Kidney (tissue), 14 donors: Measurements from ENCODE around the gene CPA5. TPM values are rescaled to one million over a fixed set of nuclear protein-coding genes. Genes with fewer than 3 reads are reported as not detected.

ENCODE experiments used
- DNase-seq, 5 donors: peaks; one replicate each; pipeline ENCODE4 v3.0.0-alpha.2; 2013 to 2020
- FAIRE-seq: peaks from 2 replicates; lab custom pipeline; 2012; peaks lifted over from hg19 to GRCh38; lab: Jason Lieb, UNC
- H3K27ac ChIP-seq, 2 donors: one replicate each; pipeline ENCODE4 v1.7.0; 2013; ENCODE audit warnings: low read depth in 2 of 2, low read length in 2 of 2, inconsistent platforms in 1 of 2
- H3K27me3 ChIP-seq: one replicate; pipeline ENCODE4 v1.7.1; 2013; ENCODE audit warnings: low read length, inconsistent platforms; ENCODE audit not compliant: control insufficient read depth, insufficient read depth
- H3K36me3 ChIP-seq, 3 donors: one replicate each; pipeline versions ENCODE4 v1.7.0 to v1.7.1; 2013; ENCODE audit warnings: low read length in 3 of 3, control low read depth in 1 of 3, inconsistent platforms in 1 of 3; ENCODE audit not compliant: insufficient read depth in 3 of 3, control insufficient read depth in 2 of 3
- H3K4me1 ChIP-seq, 3 donors: one replicate each; pipeline versions ENCODE4 v1.7.0 to v1.7.1; 2013; ENCODE audit warnings: low read length in 3 of 3, inconsistent platforms in 1 of 3, low read depth in 1 of 3; ENCODE audit not compliant: control insufficient read depth in 2 of 3, insufficient read depth in 2 of 3
- H3K4me3 ChIP-seq, 3 donors: one replicate each; pipeline versions ENCODE4 v1.7.0 to v1.8.1; 2013; ENCODE audit warnings: low read length in 3 of 3, control low read depth in 1 of 3, inconsistent platforms in 1 of 3
- H3K9ac ChIP-seq, 3 donors: one replicate each; pipeline versions ENCODE4 v1.7.0 to v1.7.1; 2013; ENCODE audit warnings: low read length in 3 of 3, control low read depth in 1 of 3, inconsistent platforms in 1 of 3
- H3K9me3 ChIP-seq, 3 donors: one replicate each; pipeline versions ENCODE4 v1.7.0 to v1.7.1; 2013; ENCODE audit warnings: low read length in 3 of 3, control low read depth in 1 of 3, inconsistent platforms in 1 of 3; ENCODE audit not compliant: control insufficient read depth in 2 of 3, insufficient read depth in 1 of 3
- intact Hi-C: fragments of 100-400 bp; cut with DNase I; formaldehyde crosslinking; loops from one replicate; pipeline ENCODE4 v1.11.1; 2022
- polyA plus RNA-seq: library from polyadenylated mRNA; stranded (reverse); fragments of 350-450 nt; fragmentation: Illumina TruSeq; extraction: RNeasy Lipid Tissue Mini Kit (QIAGEN cat#74804); gene quantifications from one replicate; pipeline ENCODE4 v1.2.3, GENCODE V29; 2014; ENCODE audit warnings: low read depth, low replicate concordance; ENCODE audit not compliant: insufficient read depth
- total RNA-seq: library from RNA; stranded (reverse); fragmentation: NEBNext Ultra II Directional; extraction: Animal tissue kit (Norgen Biotek cat#: 25700); gene quantifications from one replicate; pipeline ENCODE4 v1.2.1, GENCODE V29; 2021
- TF ChIP-seq, protein P1 (sequence below): IDR thresholded peaks from 3 replicates; pipeline ENCODE4 v1.5.1; 2012; ENCODE audit warnings: mild to moderate bottlenecking, moderate library complexity, borderline replicate concordance; ENCODE audit not compliant: insufficient read depth; ENCODE audit errors: extremely low read depth
- donor health status: control.
- donor health status: control.
- donor health status: control.
- donor health status: control.
- donor health status: control.
- donor health status: DM: yes; HTN: yes; CAD: no.
- donor health status: Normal renal cell carcinoma (clear cell type).

The CPA5 gene
- total and polyA plus RNA-seq, 2 donors from 2014 or later, result 0.54 to 1.1 TPM

DNA sequence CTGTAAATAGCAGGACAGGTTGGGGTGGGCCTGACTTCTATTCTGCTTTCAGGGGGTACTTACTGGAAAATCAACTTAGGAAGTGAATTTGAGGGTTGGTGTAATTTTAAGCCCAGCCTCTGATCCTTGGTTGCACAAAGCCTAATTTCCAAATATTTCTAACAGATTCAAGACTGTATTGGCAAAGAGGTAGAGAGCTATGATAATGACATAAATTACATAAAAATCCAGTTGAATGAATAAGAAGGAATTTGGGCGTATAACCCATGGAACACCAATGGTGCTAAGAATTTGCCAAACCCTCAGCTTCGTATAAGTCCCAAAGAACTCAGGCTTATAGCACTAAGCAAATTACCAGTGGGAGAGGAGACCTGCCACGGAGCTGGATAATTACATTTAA is 39.7 kb upstream of the CPA5 start:
- Histone ChIP-seq H3K36me3 (no peaks in the 10 kb centered on the region), H3K9me3 (no peaks in the 10 kb centered on the region), H3K27ac (no peak overlapping the region), H3K4me1 (no peaks in the 10 kb centered on the region), H3K9ac (no peak overlapping the region), H3K27me3 (no peaks in the 10 kb centered on the region), H3K4me3 (no peak overlapping the region)
- intact Hi-C loops, result no loop called here
- TF ChIP-seq, protein P1, sequence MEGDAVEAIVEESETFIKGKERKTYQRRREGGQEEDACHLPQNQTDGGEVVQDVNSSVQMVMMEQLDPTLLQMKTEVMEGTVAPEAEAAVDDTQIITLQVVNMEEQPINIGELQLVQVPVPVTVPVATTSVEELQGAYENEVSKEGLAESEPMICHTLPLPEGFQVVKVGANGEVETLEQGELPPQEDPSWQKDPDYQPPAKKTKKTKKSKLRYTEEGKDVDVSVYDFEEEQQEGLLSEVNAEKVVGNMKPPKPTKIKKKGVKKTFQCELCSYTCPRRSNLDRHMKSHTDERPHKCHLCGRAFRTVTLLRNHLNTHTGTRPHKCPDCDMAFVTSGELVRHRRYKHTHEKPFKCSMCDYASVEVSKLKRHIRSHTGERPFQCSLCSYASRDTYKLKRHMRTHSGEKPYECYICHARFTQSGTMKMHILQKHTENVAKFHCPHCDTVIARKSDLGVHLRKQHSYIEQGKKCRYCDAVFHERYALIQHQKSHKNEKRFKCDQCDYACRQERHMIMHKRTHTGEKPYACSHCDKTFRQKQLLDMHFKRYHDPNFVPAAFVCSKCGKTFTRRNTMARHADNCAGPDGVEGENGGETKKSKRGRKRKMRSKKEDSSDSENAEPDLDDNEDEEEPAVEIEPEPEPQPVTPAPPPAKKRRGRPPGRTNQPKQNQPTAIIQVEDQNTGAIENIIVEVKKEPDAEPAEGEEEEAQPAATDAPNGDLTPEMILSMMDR, result no peak
- no peak for DNase-seq
- no peak for FAIRE-seq

DNA sequence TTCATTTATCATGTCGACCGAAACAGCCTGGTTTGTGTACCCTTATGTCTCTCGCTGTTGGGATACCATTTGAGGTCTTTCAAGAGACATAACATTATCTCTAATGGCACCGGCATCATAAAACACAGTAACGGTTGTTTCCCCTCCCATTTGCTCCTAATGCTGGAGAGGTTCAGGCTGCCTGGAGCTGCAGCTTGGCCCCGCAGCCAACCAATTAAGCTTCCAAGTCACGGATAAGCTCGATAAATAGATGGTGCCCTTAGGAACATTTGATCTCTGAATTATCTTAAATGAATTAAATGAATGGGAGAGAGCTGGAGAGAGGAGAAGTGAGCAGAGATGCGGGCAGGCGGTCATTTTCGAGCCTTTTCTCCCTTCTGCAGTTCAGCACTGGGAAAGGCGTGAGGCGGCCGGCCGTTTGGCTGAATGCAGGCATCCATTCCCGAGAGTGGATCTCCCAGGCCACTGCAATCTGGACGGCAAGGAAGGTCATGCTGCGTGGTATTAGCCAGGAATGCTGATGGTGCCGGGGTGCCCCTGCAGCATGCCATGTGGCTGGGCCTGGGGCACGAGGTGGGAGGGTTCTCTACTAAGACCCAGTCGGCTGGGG is 39.1 kb upstream of the CPA5 start:
- FAIRE-seq (no peak), DNase-seq (no peak)
- intact Hi-C loops, result no loop called here
- TF ChIP-seq, protein P1, result no peak
- H3K9ac ChIP-seq, result no peak overlapping the region
- H3K4me1 ChIP-seq, result no peaks in the 10 kb centered on the region
- no peaks in the 10 kb centered on the region for H3K36me3 ChIP-seq
- no peaks in the 10 kb centered on the region for H3K27me3 ChIP-seq
- no peak overlapping the region for H3K27ac ChIP-seq
- H3K9me3 ChIP-seq, result no peaks in the 10 kb centered on the region
- H3K4me3 ChIP-seq, result no peak overlapping the region

DNA sequence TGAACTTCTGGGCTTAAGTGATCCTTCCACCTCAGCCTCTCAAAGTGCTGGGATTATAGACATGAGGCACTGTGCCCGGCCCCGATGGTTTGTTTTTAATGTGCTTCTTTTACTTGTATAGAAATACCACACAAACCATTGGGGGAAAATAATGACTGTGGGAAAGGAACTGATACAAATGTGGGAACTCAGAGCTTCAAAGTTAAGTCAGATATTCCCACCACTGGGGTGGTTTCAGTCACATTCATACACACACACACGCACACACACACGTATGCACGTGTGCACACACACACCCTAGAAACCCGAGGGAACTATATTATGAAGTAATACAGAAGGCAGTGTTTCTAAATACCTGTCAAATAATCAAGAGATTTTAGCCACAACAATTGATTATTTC is 34.6 kb upstream of the CPA5 start:
- intact Hi-C loops, result no loop called here

More for the DNA sequence above, 34.6 kb upstream of the CPA5 start:
- Histone ChIP-seq H3K9me3 (no peaks in the 10 kb centered on the region), H3K36me3 (no peaks in the 10 kb centered on the region), H3K27ac (no peak overlapping the region), H3K4me1 (no peaks in the 10 kb centered on the region), H3K27me3 (no peaks in the 10 kb centered on the region), H3K9ac (no peak overlapping the region), H3K4me3 (no peak overlapping the region)
- TF ChIP-seq, protein P1, result no peak
- DNase-seq, result no peak
- FAIRE-seq, result no peak
